ENCODE data around the gene ARRB2. TPM values are rescaled to one million over a fixed set of nuclear protein-coding genes. Genes with fewer than 3 reads are reported as not detected.

The ARRB2 gene
- total RNA-seq, 1 experiment from 2014 or later, result 75.3 TPM

DNA sequence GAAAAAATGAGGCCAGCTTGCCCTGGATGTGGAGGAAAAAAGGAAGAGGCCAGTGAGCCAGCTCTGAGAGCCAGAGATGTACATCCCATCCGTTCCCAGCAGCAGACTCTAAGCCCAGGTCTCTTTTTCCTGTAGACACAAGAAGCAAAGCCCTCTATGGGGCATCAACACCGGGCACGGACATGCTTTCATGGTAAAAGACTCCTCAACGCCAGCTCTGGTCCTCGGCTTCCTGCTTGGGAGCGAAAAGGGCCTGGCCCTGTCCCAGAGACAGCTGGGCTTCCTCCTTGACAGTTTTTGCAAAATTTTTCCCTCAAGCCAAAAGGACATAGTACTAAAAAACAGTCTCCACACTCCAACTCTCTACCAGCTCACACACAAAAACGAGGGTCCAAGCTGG lies 33.6 kb upstream of the ARRB2 start:
- no peak overlapping the region for H4K91ac ChIP-seq (ENCODE audit: insufficient read length, low read depth, low read length)
- H3K23ac ChIP-seq (ENCODE audit: insufficient read length, low read depth, low read length), result no peak overlapping the region
- no CpG with 5 or more reads among the region's 7 CpGs for WGBS (ENCODE audit: extremely low coverage, insufficient read length, low lambda C conversion rate)
- no peaks in the 10 kb centered on the region for H3K79me1 ChIP-seq (ENCODE audit: insufficient read depth, low read depth, low read length, poor library complexity, severe bottlenecking)
- H3K4me1 Mint-ChIP-seq, result no peaks in the 10 kb centered on the region
- no peak overlapping the region for H3K4me2 ChIP-seq (ENCODE audit: insufficient read depth, insufficient read length, low read length)
- H3K4me3 Mint-ChIP-seq, result no peak overlapping the region
- H3K79me2 ChIP-seq (ENCODE audit: insufficient read depth, low read length), result no peaks in the 10 kb centered on the region
- H3K14ac ChIP-seq (ENCODE audit: insufficient read depth, low read length), result no peak overlapping the region
- no peaks in the 10 kb centered on the region for H3K9me3 ChIP-seq (ENCODE audit: control insufficient read depth, low read depth, low read length)
- DNase-seq, result no peak
- no peak overlapping the region for H3K27ac Mint-ChIP-seq
- no peak overlapping the region; the same call in 1 of the 2 replicates for H2BK15ac ChIP-seq (ENCODE audit: low read depth, low read length)
- no peak overlapping the region for H3K27ac ChIP-seq (ENCODE audit: insufficient read length, low read depth, low read length)
- peaks cover 56 to 95% (median 94%) of the 10 kb centered on the region in 3 experiments; a peak in 6 of 7 replicates for H3K36me3 Mint-ChIP-seq (ENCODE audit: insufficient read depth in 1 of 3, low read depth in 3 of 3)
- H2AK5ac ChIP-seq (ENCODE audit: insufficient read length, low read length), result no peak overlapping the region
- no peaks in the 10 kb centered on the region for H4K20me1 ChIP-seq (ENCODE audit: control insufficient read depth, insufficient read depth, insufficient read length)
- no peaks in the 10 kb centered on the region for H3K23me2 ChIP-seq (ENCODE audit: insufficient read length, low read depth, low read length, poor library complexity, severe bottlenecking)
- H2BK20ac ChIP-seq (ENCODE audit: low read depth, low read length, poor library complexity, severe bottlenecking), result no peak overlapping the region
- H4K5ac ChIP-seq (ENCODE audit: insufficient read length, low read depth, low read length), result no peak overlapping the region
- H3K4ac ChIP-seq (ENCODE audit: low read depth, low read length), result no peak overlapping the region
- no peak overlapping the region for H2BK120ac ChIP-seq (ENCODE audit: low read depth, low read length, poor library complexity, severe bottlenecking)
- no peak overlapping the region for H2BK5ac ChIP-seq (ENCODE audit: insufficient read length, low read length)
- no peaks in the 10 kb centered on the region for H3K27me3 Mint-ChIP-seq (ENCODE audit: low read depth)
- no peak overlapping the region for H3K56ac ChIP-seq (ENCODE audit: insufficient read length, low read depth, low read length)
- no peak overlapping the region for H3K18ac ChIP-seq (ENCODE audit: insufficient read length, low read depth, low read length)
- H3K9ac ChIP-seq (ENCODE audit: extremely low read depth, insufficient read length, low read length), result no peak overlapping the region
- H3K27me3 ChIP-seq (ENCODE audit: insufficient read depth, low read length), result no peaks in the 10 kb centered on the region
- H4K8ac ChIP-seq (replicated peaks; ENCODE audit: insufficient read length, low read depth, low read length), result no peak overlapping the region
- H2BK12ac ChIP-seq (ENCODE audit: insufficient read length, low read depth, low read length), result no peak overlapping the region
- H3T11ph ChIP-seq (ENCODE audit: low read length), result no peak overlapping the region
- H3K4me1 ChIP-seq (ENCODE audit: insufficient read depth, low read length), result no peaks in the 10 kb centered on the region
- TF ChIP-seq, protein P1, sequence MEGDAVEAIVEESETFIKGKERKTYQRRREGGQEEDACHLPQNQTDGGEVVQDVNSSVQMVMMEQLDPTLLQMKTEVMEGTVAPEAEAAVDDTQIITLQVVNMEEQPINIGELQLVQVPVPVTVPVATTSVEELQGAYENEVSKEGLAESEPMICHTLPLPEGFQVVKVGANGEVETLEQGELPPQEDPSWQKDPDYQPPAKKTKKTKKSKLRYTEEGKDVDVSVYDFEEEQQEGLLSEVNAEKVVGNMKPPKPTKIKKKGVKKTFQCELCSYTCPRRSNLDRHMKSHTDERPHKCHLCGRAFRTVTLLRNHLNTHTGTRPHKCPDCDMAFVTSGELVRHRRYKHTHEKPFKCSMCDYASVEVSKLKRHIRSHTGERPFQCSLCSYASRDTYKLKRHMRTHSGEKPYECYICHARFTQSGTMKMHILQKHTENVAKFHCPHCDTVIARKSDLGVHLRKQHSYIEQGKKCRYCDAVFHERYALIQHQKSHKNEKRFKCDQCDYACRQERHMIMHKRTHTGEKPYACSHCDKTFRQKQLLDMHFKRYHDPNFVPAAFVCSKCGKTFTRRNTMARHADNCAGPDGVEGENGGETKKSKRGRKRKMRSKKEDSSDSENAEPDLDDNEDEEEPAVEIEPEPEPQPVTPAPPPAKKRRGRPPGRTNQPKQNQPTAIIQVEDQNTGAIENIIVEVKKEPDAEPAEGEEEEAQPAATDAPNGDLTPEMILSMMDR (conservative IDR thresholded peaks at IDR 0.05), result no peak
- no peak overlapping the region for H2AFZ ChIP-seq (ENCODE audit: low read length)
- no peaks in the 10 kb centered on the region for H3K9me3 Mint-ChIP-seq
